HCT116 (cell line): ENCODE measurements around the gene ANKRD55. TPM values are rescaled to one million over a fixed set of nuclear protein-coding genes. Genes with fewer than 3 reads are reported as not detected.

Experiments
- ATAC-seq: fragments of 200-7000 bp; cut with Tn5 transposase; 2 replicates; pipeline ENCODE4 v1.9.1; 2020; ENCODE audit warnings: mild to moderate bottlenecking, moderate library complexity
- BruUV-seq: library from RNA; stranded (reverse); fragments of 400-500 nt; replicated peaks from 2 replicates; lab custom pipeline; 2021; lab: Mats Ljungman, UMichigan
- CTCF ChIA-PET: fragments of 300-600 bp; sonication (Branson Sonifier 250); formaldehyde crosslinking; loops from one replicate; lab custom pipeline; 2021; ENCODE audit warnings: antibody characterized with exemption; lab: Charles Lee
- POLR2A ChIA-PET: fragments of 300-600, 350-600 bp; sonication (Branson Sonifier 250); formaldehyde crosslinking; loops from one replicate; lab custom pipeline; 2021; ENCODE audit warnings: antibody characterized with exemption; lab: Charles Lee
- RAD21 ChIA-PET, 2 experiments: fragments of 300-600 bp; sonication (Branson Sonifier 250); formaldehyde crosslinking; loops; one replicate each; lab custom pipeline; 2023; ENCODE audit warnings: low total read pairs in 2 of 2; ENCODE audit not compliant: uncharacterized antibody in 2 of 2, unreplicated experiment in 2 of 2, low non-redundant PET in 1 of 2; lab: Charles Lee
- DNase-seq: peaks from one replicate; pipeline ENCODE4 v3.0.0-alpha.2; 2010; ENCODE audit warnings: low read depth, low spot score
- H2AFZ ChIP-seq: fragments of 200-600 bp; shearing (Covaris generic), sonication (generic); 2 replicates; pipeline ENCODE4 v1.6.1; 2017; ENCODE audit warnings: low read depth, mixed run types, mixed read lengths, antibody characterized with exemption, low read length; ENCODE audit not compliant: poor library complexity, severe bottlenecking
- H3K27ac ChIP-seq: 2 replicates; pipeline ENCODE4 v1.5.1; 2012; ENCODE audit warnings: low read depth, low read length
- H3K27me3 ChIP-seq: fragments of 200-600 bp; sonication (generic); 2 replicates; pipeline ENCODE4 v1.6.1; 2016; ENCODE audit warnings: mixed run types, low read length, mixed read lengths; ENCODE audit not compliant: insufficient read depth
- H3K36me3 ChIP-seq, 2 experiments: fragments of 200-500 bp in 1 of 2; fragments of 200-600 bp in 1 of 2; sonication (Bioruptor generic) in 1 of 2; sonication (generic) in 1 of 2; 2 replicates each; pipeline versions ENCODE4 v1.5.1 to v1.6.1; 2014 to 2016; ENCODE audit warnings: low read length in 2 of 2, inconsistent platforms in 1 of 2, mixed read lengths in 1 of 2, mixed run types in 1 of 2; ENCODE audit not compliant: insufficient read depth in 2 of 2, control insufficient read depth in 1 of 2
- H3K4me1 ChIP-seq, 2 experiments: fragments of 200-600 bp in 1 of 2; sonication (generic) in 1 of 2; 2 replicates each; pipeline versions ENCODE4 v1.5.1 to v1.6.1; 2012 to 2017; ENCODE audit warnings: low read length in 2 of 2, inconsistent platforms in 1 of 2, mild to moderate bottlenecking in 1 of 2, mixed read lengths in 1 of 2, mixed run types in 1 of 2, moderate library complexity in 1 of 2; ENCODE audit not compliant: insufficient read depth in 2 of 2, control insufficient read depth in 1 of 2
- H3K4me2 ChIP-seq: fragments of 200-600 bp; sonication (generic); 2 replicates; pipeline ENCODE4 v1.6.1; 2017; ENCODE audit warnings: mixed run types, low read length, mixed read lengths
- H3K4me3 ChIP-seq, 2 experiments: fragments of 200-600 bp in 1 of 2; sonication (generic) in 1 of 2; replicated peaks in 1 of 2; 2 replicates each; pipeline ENCODE4 v1.5.1; 2011 to 2016; ENCODE audit warnings: low read length in 2 of 2, control low read depth in 1 of 2, low read depth in 1 of 2, mild to moderate bottlenecking in 1 of 2, mixed read lengths in 1 of 2, mixed run types in 1 of 2
- H3K79me2 ChIP-seq: fragments of 200-600 bp; sonication (generic); 2 replicates; pipeline ENCODE4 v1.6.1; 2017; ENCODE audit warnings: mild to moderate bottlenecking, mixed run types, low read length, moderate library complexity, mixed read lengths; ENCODE audit not compliant: insufficient read depth
- H3K9ac ChIP-seq: fragments of 200-600 bp; sonication (generic); 2 replicates; pipeline ENCODE4 v1.6.1; 2016; ENCODE audit warnings: low read length, mixed read lengths
- H3K9me2 ChIP-seq: fragments of 200-600 bp; sonication (generic), shearing (Covaris generic); 2 replicates; pipeline ENCODE4 v1.6.1; 2017; ENCODE audit warnings: mixed run types, mild to moderate bottlenecking, moderate library complexity; ENCODE audit not compliant: insufficient read depth
- H3K9me3 ChIP-seq, 2 experiments: fragments of 200-500 bp in 1 of 2; fragments of 200-600 bp in 1 of 2; sonication (Bioruptor generic) in 1 of 2; sonication (generic) in 1 of 2; 2 replicates each; pipeline ENCODE4 v1.6.1; 2014 to 2017; ENCODE audit warnings: low read length in 2 of 2, mixed read lengths in 2 of 2, inconsistent platforms in 1 of 2, low read depth in 1 of 2, mild to moderate bottlenecking in 1 of 2, mixed run types in 1 of 2, moderate library complexity in 1 of 2; ENCODE audit not compliant: control insufficient read depth in 1 of 2, insufficient read depth in 1 of 2
- H4K20me1 ChIP-seq: fragments of 200-600 bp; sonication (generic), shearing (Covaris generic); 2 replicates; pipeline ENCODE4 v1.6.1; 2017; ENCODE audit warnings: mixed run types, mild to moderate bottlenecking, moderate library complexity; ENCODE audit not compliant: insufficient read depth
- CEBPB ChIP-seq: IDR thresholded peaks from 2 replicates; pipeline ENCODE4 v1.6.1; 2012; ENCODE audit warnings: low read depth
- EGR1 ChIP-seq: IDR thresholded peaks from 2 replicates; pipeline ENCODE4 v1.6.1; 2012; ENCODE audit warnings: low read depth
- ELF1 ChIP-seq: IDR thresholded peaks from 2 replicates; pipeline ENCODE4 v1.6.1; 2012; ENCODE audit warnings: low read depth, borderline replicate concordance
- EZH2 ChIP-seq: fragments of 200-600 bp; sonication (generic); IDR thresholded peaks from 2 replicates; pipeline ENCODE4 v1.6.1; 2017; ENCODE audit warnings: antibody characterized with exemption, mixed run types
- JUND ChIP-seq: IDR thresholded peaks from 2 replicates; pipeline ENCODE4 v1.6.1; 2012
- POLR2A ChIP-seq: IDR thresholded peaks from 2 replicates; pipeline ENCODE4 v1.7.0; 2011; ENCODE audit warnings: borderline replicate concordance; ENCODE audit not compliant: insufficient read depth, insufficient read length; ENCODE audit errors: extremely low read depth
- RAD21 ChIP-seq: IDR thresholded peaks from 2 replicates; pipeline ENCODE4 v1.6.1; 2012; ENCODE audit warnings: low read depth, mild to moderate bottlenecking
- SIN3A ChIP-seq: IDR thresholded peaks from 2 replicates; pipeline ENCODE4 v1.6.1; 2012; ENCODE audit warnings: low read depth
- SP1 ChIP-seq: IDR thresholded peaks from 2 replicates; pipeline ENCODE4 v1.6.1; 2012; ENCODE audit warnings: low read depth
- YY1 ChIP-seq: IDR thresholded peaks from 2 replicates; pipeline ENCODE4 v1.6.1; 2011; ENCODE audit warnings: low read length, low read depth, moderate library complexity, mild to moderate bottlenecking; ENCODE audit not compliant: insufficient replicate concordance; ENCODE audit errors: extremely low read depth
- ZFX ChIP-seq: fragments of 450-650 bp; IDR thresholded peaks from 2 replicates; pipeline ENCODE4 v1.6.1; 2017
- intact Hi-C: fragments of 100-400 bp; cut with micrococcal nuclease; formaldehyde crosslinking; loops from 2 replicates; pipeline ENCODE4 v1.10.0; 2022
- total RNA-seq: library from RNA; stranded (reverse); gene quantifications from one replicate; pipeline ENCODE4 v1.2.1, GENCODE V29; 2021; ENCODE audit not compliant: unreplicated experiment
- TF ChIP-seq, protein P1 (sequence below): IDR thresholded peaks from 2 replicates; pipeline ENCODE4 v1.6.1; 2011; ENCODE audit warnings: mild to moderate bottlenecking, low read length, moderate library complexity; ENCODE audit not compliant: insufficient replicate concordance; ENCODE audit errors: extremely low read depth
- TF ChIP-seq, protein P2 (sequence below): IDR thresholded peaks from 2 replicates; pipeline ENCODE4 v1.6.1; 2012
- TF ChIP-seq, protein P3 (sequence below), 3 experiments: fragments of 200-600 bp in 1 of 3; sonication (generic) in 1 of 3; IDR thresholded peaks in 2 of 3; conservative IDR thresholded peaks in 1 of 3; 2 replicates each; pipeline ENCODE4 v1.5.1; 2012 to 2017; ENCODE audit warnings: low read depth in 2 of 3, low read length in 2 of 3, antibody characterized with exemption in 1 of 3, borderline replicate concordance in 1 of 3, control low read depth in 1 of 3, mild to moderate bottlenecking in 1 of 3, mixed read lengths in 1 of 3, mixed run types in 1 of 3, moderate library complexity in 1 of 3; ENCODE audit not compliant: insufficient read depth in 1 of 3

ANKRD55 gene
- total RNA-seq, 1 experiment from 2014 or later, result not detected

DNA sequence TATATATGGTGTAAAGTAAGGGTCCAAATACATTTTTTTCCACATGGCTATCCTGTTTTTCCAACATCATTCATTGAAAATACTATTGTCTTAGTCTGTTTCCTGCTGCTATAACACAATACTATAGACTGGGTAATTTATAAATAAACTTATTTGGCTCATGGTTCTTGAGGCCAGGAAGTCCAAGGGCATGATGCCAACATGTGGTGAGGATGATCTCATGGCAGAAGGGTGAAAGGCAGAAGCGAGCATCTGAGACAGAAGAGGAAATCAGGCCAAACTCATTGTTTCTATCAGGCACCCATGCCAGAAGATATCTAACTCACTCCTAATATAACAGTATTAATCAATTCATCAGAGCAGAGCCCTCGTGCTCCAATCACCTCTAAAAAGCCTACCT is 42.6 kb downstream of the ANKRD55 start (continued):
- TF ChIP-seq, protein P1, sequence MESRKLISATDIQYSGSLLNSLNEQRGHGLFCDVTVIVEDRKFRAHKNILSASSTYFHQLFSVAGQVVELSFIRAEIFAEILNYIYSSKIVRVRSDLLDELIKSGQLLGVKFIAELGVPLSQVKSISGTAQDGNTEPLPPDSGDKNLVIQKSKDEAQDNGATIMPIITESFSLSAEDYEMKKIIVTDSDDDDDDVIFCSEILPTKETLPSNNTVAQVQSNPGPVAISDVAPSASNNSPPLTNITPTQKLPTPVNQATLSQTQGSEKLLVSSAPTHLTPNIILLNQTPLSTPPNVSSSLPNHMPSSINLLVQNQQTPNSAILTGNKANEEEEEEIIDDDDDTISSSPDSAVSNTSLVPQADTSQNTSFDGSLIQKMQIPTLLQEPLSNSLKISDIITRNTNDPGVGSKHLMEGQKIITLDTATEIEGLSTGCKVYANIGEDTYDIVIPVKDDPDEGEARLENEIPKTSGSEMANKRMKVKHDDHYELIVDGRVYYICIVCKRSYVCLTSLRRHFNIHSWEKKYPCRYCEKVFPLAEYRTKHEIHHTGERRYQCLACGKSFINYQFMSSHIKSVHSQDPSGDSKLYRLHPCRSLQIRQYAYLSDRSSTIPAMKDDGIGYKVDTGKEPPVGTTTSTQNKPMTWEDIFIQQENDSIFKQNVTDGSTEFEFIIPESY, result no peak
- no peak for TF ChIP-seq EZH2
- TF ChIP-seq, protein P2, sequence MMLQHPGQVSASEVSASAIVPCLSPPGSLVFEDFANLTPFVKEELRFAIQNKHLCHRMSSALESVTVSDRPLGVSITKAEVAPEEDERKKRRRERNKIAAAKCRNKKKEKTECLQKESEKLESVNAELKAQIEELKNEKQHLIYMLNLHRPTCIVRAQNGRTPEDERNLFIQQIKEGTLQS, result no peak
- no peak for TF ChIP-seq ELF1

DNA sequence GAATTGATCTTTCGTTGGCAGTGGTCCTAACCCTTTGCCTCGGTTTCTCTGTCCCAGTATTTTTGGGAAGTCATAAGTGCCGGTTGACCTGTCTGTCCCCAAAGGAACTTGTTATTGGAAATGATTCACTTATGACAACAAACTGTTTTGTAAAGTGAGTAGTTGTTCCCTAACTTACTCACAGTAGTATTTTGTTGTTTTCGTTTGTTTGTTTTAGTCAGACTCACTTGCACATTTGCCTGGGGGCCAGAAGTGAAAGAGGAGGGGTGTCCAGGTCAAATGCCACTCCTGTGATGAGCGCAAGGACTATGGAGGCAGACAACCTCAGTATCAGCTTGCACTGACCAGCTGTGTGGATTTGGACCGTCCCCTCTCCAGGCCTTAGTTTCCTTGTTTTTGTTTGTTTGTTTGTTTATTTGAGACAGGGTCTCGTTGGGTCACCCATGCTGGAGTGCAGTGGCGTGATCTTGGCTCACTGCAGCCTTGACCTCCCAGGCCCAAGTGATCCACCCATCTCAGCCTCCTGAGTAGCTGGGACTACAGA is 47.3 kb downstream of the ANKRD55 start:
- no peaks in the 10 kb centered on the region for H3K36me3 ChIP-seq
- H3K4me1 ChIP-seq, result peaks cover 6 to 15% of the 10 kb centered on the region in 2 experiments
- BruUV-seq, result no TSS peak
- no peak for ATAC-seq
- H2AFZ ChIP-seq, result no peak overlapping the region
- H3K9ac ChIP-seq, result no peak overlapping the region
- DNase-seq, result no peak
- intact Hi-C loops, result no loop called here
- H3K27ac ChIP-seq, result no peak overlapping the region
- no peaks in the 10 kb centered on the region for H3K9me3 ChIP-seq
- no peaks in the 10 kb centered on the region for H3K9me2 ChIP-seq
- ChIA-PET POLR2A (no interaction called here), RAD21 (no interaction called here), CTCF (no interaction called here)
- H3K27me3 ChIP-seq, result no peaks in the 10 kb centered on the region
- no peak overlapping the region for H3K4me3 ChIP-seq
- H3K79me2 ChIP-seq, result no peaks in the 10 kb centered on the region
- TF ChIP-seq YY1 (no peak), POLR2A (no peak), ZFX (no peak), RAD21 (no peak), EZH2 (no peak), EGR1 (no peak), JUND (no peak), SIN3A (no peak), CEBPB (no peak), SP1 (no peak)
- TF ChIP-seq, protein P2, result no peak
- TF ChIP-seq, protein P3, sequence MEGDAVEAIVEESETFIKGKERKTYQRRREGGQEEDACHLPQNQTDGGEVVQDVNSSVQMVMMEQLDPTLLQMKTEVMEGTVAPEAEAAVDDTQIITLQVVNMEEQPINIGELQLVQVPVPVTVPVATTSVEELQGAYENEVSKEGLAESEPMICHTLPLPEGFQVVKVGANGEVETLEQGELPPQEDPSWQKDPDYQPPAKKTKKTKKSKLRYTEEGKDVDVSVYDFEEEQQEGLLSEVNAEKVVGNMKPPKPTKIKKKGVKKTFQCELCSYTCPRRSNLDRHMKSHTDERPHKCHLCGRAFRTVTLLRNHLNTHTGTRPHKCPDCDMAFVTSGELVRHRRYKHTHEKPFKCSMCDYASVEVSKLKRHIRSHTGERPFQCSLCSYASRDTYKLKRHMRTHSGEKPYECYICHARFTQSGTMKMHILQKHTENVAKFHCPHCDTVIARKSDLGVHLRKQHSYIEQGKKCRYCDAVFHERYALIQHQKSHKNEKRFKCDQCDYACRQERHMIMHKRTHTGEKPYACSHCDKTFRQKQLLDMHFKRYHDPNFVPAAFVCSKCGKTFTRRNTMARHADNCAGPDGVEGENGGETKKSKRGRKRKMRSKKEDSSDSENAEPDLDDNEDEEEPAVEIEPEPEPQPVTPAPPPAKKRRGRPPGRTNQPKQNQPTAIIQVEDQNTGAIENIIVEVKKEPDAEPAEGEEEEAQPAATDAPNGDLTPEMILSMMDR (IDR thresholded peaks at IDR 0.05 in 2 of 3, conservative IDR thresholded peaks at IDR 0.05 in 1 of 3; ENCODE audit: borderline replicate concordance in 1 of 3, insufficient read depth in 1 of 3, low read depth in 2 of 3, low read length in 2 of 3), result no peak
- TF ChIP-seq, protein P1, result no peak
- no peaks in the 10 kb centered on the region for H4K20me1 ChIP-seq
- H3K4me2 ChIP-seq, result no peak overlapping the region
